ENCODE data around the gene CDCA7.

The CDCA7 gene

GRCh38 chr2:173417341-173417740, 62.7 kb downstream of the CDCA7 start:
- no CpG with 5 or more reads among the region's 4 CpGs for WGBS
- DNase-seq: no peak

DNA sequence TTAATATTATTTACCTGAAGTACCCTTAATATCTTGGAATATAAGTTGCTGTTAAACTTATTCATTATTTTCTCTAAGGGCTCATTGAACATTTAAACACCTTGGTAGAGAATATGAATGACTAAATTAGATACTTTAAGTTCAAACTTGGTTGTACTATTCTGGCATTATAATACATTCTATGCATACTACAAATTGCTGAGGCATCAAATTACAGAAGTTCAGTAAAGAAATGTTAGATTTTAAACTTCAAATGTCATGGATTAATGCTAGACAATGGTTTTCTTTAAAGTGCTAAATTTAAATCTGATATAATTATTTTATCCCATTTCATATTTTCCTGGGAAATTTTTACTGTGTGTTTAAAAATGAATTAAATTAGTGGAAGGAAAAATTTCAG, 63.1 kb downstream of the CDCA7 start:
- Histone ChIP-seq H3K18ac (ENCODE audit: low read depth in 1 of 2, low read length in 2 of 2) (no peak overlapping the region), H2BK12ac (ENCODE audit: low read length in 2 of 2) (no peak overlapping the region), H2BK120ac (ENCODE audit: low read depth, low read length) (no peak overlapping the region), H2AK5ac (ENCODE audit: low read length, severe bottlenecking) (no peak overlapping the region), H3K27me3 (ENCODE audit: control insufficient read depth in 1 of 2, insufficient read depth in 1 of 2, low read length in 2 of 2) (peaks cover 0 to 13% of the 10 kb centered on the region in 2 experiments), H2BK5ac (ENCODE audit: low read depth, low read length, poor library complexity, severe bottlenecking) (no peak overlapping the region), H3K4ac (ENCODE audit: low read depth in 1 of 2, low read length in 2 of 2) (no peak overlapping the region), H2BK15ac (ENCODE audit: low read depth, poor library complexity, severe bottlenecking) (no peak overlapping the region), H3K4me2 (ENCODE audit: low read length, poor library complexity, severe bottlenecking) (no peak overlapping the region), H3K4me3 (ENCODE audit: insufficient read depth in 1 of 2, low read depth in 1 of 2, low read length in 2 of 2) (no peak overlapping the region), H2AFZ (ENCODE audit: low read depth, low read length) (no peak overlapping the region), H3K27ac (ENCODE audit: low read length, poor library complexity, severe bottlenecking) (no peak overlapping the region), H3K9ac (ENCODE audit: low read length) (no peak overlapping the region), H4K8ac (ENCODE audit: low read length) (no peak overlapping the region), H3K14ac (ENCODE audit: low read length in 2 of 2) (no peak overlapping the region), H3K79me1 (replicated peaks; ENCODE audit: low read length, poor library complexity, severe bottlenecking) (no peaks in the 10 kb centered on the region), H4K91ac (ENCODE audit: low read length) (no peak overlapping the region), H3K9me3 (ENCODE audit: control insufficient read depth, low read length) (no peaks in the 10 kb centered on the region), H3K4me1 (ENCODE audit: control insufficient read depth, insufficient read depth, low read depth, low read length) (peaks cover 3% of the 10 kb centered on the region), H3K36me3 (ENCODE audit: control insufficient read depth in 1 of 2, insufficient read depth in 2 of 2, low read depth in 1 of 2, low read length in 2 of 2) (no peaks in the 10 kb centered on the region), H3K23ac (ENCODE audit: low read length in 2 of 2) (no peak overlapping the region)
- DNase-seq: no peak

More at GRCh38 chr2:173417341-173417740, 62.7 kb downstream of the CDCA7 start:
- Histone ChIP-seq H3K9ac (ENCODE audit: low read length) (no peak overlapping the region), H4K91ac (ENCODE audit: low read length) (no peak overlapping the region), H3K4me1 (ENCODE audit: control insufficient read depth, insufficient read depth, low read depth, low read length) (peaks cover 3% of the 10 kb centered on the region), H2BK12ac (ENCODE audit: low read length in 2 of 2) (no peak overlapping the region), H3K23ac (ENCODE audit: low read length in 2 of 2) (no peak overlapping the region), H2BK15ac (ENCODE audit: low read depth, poor library complexity, severe bottlenecking) (no peak overlapping the region), H3K18ac (ENCODE audit: low read depth in 1 of 2, low read length in 2 of 2) (no peak overlapping the region), H3K27ac (ENCODE audit: low read length, poor library complexity, severe bottlenecking) (no peak overlapping the region), H2BK5ac (ENCODE audit: low read depth, low read length, poor library complexity, severe bottlenecking) (no peak overlapping the region), H4K8ac (ENCODE audit: low read length) (no peak overlapping the region), H3K4me2 (ENCODE audit: low read length, poor library complexity, severe bottlenecking) (no peak overlapping the region), H3K14ac (ENCODE audit: low read length in 2 of 2) (no peak overlapping the region), H2BK120ac (ENCODE audit: low read depth, low read length) (no peak overlapping the region), H3K79me1 (replicated peaks; ENCODE audit: low read length, poor library complexity, severe bottlenecking) (no peaks in the 10 kb centered on the region), H2AFZ (ENCODE audit: low read depth, low read length) (no peak overlapping the region), H3K36me3 (ENCODE audit: control insufficient read depth in 1 of 2, insufficient read depth in 2 of 2, low read depth in 1 of 2, low read length in 2 of 2) (no peaks in the 10 kb centered on the region), H3K4me3 (ENCODE audit: insufficient read depth in 1 of 2, low read depth in 1 of 2, low read length in 2 of 2) (no peak overlapping the region), H2AK5ac (ENCODE audit: low read length, severe bottlenecking) (no peak overlapping the region), H3K27me3 (ENCODE audit: control insufficient read depth in 1 of 2, insufficient read depth in 1 of 2, low read length in 2 of 2) (peaks cover 0 to 13% of the 10 kb centered on the region in 2 experiments), H3K4ac (ENCODE audit: low read depth in 1 of 2, low read length in 2 of 2) (no peak overlapping the region), H3K9me3 (ENCODE audit: control insufficient read depth, low read length) (no peaks in the 10 kb centered on the region)

Data from mesenchymal stem cell (in vitro differentiated cells and primary cell).